Lower leg skin (tissue), 4 donors: ENCODE measurements around the gene B3GALT4. TPM values are rescaled to one million over a fixed set of nuclear protein-coding genes. Genes with fewer than 3 reads are reported as not detected.

ENCODE experiments used
- DNase-seq, 2 donors: peaks; one replicate each; pipeline ENCODE4 v3.0.0-alpha.2; 2019; ENCODE audit warnings: low spot score in 2 of 2
- H3K4me3 ChIP-seq: fragments of 200-600 bp; sonication (generic); 2 replicates; pipeline ENCODE4 v1.5.1; 2017; ENCODE audit warnings: mild to moderate bottlenecking, low read depth; ENCODE audit not compliant: poor library complexity, severe bottlenecking
- POLR2A ChIP-seq, 2 donors: fragments of 450-650 bp; IDR thresholded peaks; one replicate each; pipeline ENCODE4 v1.6.1; 2016 to 2017; ENCODE audit warnings: antibody characterized with exemption in 2 of 2, mild to moderate bottlenecking in 1 of 2, moderate library complexity in 1 of 2
- WGBS, 2 donors: methylation state at CpG; one replicate each; pipeline ENCODE4 v1.1.5; 2018; 5-methylcytosine and 5-hydroxymethylcytosine counted together
- intact Hi-C: fragments of 100-400 bp; cut with DNase I; formaldehyde crosslinking; loops from one replicate; pipeline ENCODE4 v1.15.0; 2023; ENCODE audit warnings: low total_unique reads
- total RNA-seq, 4 donors: library from RNA; depleted of rRNA; stranded (reverse); fragments of >200 nt; gene quantifications; one replicate each; pipeline ENCODE4 v1.1.0, GENCODE V29; 2016
- TF ChIP-seq, protein P1 (sequence below), 3 donors: fragments of 450-650 bp; IDR thresholded peaks; one replicate each; pipeline ENCODE4 v1.5.1; 2016; ENCODE audit warnings: antibody characterized with exemption in 3 of 3, mild to moderate bottlenecking in 3 of 3, moderate library complexity in 2 of 3

B3GALT4 gene
- total RNA-seq, 4 donors from 2014 or later: 24.8 to 31.0 (median 26.3) TPM

- H3K4me3 ChIP-seq: no peak overlapping the region
- intact Hi-C loops: loop anchor here (5.0 kb wide), 1 partner anchor 876 kb away; no protein-coding TSS in a partner anchor
- DNase-seq: no peak
- TF ChIP-seq, protein P1, sequence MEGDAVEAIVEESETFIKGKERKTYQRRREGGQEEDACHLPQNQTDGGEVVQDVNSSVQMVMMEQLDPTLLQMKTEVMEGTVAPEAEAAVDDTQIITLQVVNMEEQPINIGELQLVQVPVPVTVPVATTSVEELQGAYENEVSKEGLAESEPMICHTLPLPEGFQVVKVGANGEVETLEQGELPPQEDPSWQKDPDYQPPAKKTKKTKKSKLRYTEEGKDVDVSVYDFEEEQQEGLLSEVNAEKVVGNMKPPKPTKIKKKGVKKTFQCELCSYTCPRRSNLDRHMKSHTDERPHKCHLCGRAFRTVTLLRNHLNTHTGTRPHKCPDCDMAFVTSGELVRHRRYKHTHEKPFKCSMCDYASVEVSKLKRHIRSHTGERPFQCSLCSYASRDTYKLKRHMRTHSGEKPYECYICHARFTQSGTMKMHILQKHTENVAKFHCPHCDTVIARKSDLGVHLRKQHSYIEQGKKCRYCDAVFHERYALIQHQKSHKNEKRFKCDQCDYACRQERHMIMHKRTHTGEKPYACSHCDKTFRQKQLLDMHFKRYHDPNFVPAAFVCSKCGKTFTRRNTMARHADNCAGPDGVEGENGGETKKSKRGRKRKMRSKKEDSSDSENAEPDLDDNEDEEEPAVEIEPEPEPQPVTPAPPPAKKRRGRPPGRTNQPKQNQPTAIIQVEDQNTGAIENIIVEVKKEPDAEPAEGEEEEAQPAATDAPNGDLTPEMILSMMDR (IDR thresholded peaks at IDR 0.05): no peak
- no peak for TF ChIP-seq POLR2A (IDR thresholded peaks at IDR 0.05)
- 86% methylated on average over 16 of the region's 16 CpGs for WGBS, 2 donors
Measured at GRCh38 chr6:33292996-33293682, 16.2 kb downstream of the B3GALT4 start.

DNA sequence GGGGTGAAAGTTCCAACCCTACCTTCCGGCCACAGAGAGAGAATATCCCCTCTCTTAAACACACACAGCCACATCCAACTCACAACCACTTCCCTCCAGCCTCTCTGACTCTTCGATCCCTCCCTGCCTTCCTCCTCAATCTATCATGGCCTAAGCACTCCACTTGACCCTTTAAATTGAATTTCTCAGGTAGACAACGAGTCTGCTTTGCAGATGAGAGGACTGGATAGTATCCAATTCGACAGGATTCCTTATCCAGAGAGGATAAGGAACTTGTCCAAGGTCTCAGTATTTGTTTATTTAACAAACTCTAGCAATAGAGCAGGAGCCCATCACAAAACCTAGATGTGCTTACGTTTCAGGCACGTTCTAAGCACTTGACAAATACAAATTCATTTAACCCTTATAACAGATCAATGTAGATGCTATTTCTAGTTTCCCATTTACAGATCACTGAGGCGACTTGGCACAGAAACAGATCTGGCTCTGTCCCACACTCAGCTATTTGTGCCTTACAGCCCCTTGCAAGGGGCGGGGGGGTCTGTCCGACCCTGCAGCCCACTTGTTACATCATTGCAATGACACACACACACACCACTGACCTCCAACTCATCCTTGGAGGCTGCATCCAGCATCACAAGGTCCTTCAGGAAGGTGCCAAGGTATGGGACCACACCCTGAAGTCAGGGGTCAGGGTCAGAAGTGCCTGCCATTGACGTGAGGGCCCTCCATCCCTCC lies 17.3 kb downstream of the B3GALT4 start:
- intact Hi-C loops: loop anchor here (5.0 kb wide), 1 partner anchor 877 kb away; no protein-coding TSS in a partner anchor
- DNase-seq: no peak
- 68 to 69% methylated on average over 10 of the region's 10 CpGs for WGBS, 2 donors
- H3K4me3 ChIP-seq: no peak overlapping the region
- no peak for TF ChIP-seq POLR2A (IDR thresholded peaks at IDR 0.05)
- TF ChIP-seq, protein P1 (IDR thresholded peaks at IDR 0.05): no peak

GRCh38 chr6:33295621-33296369 lies 18.9 kb downstream of the B3GALT4 start:
- 84 to 86% methylated on average over 15 of the region's 15 CpGs for WGBS, 2 donors
- no peak for TF ChIP-seq POLR2A (IDR thresholded peaks at IDR 0.05)
- TF ChIP-seq, protein P1 (IDR thresholded peaks at IDR 0.05): no peak
- intact Hi-C loops: no loop called here
- DNase-seq: no peak
- H3K4me3 ChIP-seq: no peak overlapping the region

GRCh38 chr6:33296797-33297405 lies 20.0 kb downstream of the B3GALT4 start:
- TF ChIP-seq, protein P1 (IDR thresholded peaks at IDR 0.05): no peak
- no peak for TF ChIP-seq POLR2A (IDR thresholded peaks at IDR 0.05)
- H3K4me3 ChIP-seq: peak overlapping the region; percentile 12
- 45 to 62% methylated on average over 12 of the region's 12 CpGs for WGBS, 2 donors
- DNase-seq: no peak
- intact Hi-C loops: no loop called here

DNA sequence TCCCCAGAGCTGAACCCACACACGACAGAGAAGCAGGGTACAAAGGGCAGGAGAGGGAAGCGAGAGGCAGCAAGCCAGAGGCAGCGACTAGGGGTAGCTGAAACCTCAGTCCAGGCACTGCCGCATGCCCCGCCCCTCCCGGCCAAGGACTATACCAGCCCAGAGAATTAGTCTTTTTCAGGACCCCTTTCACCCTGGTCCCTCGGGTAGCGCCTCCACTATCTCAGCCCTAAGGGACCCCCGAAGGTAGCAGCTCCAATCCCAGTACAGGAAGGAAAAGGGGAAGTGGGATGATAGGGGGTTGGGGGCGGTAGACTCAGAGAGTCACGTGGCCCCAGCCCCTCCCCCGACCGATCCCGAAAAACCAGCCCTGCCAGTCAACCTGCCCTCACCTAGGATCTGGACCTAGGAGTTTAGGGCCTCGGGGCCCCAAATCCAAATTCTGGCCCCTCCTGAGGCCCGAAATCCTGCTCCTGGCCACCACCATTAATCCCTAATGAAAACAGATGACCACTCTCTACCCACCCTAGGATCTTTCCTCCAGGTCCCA lies 20.6 kb downstream of the B3GALT4 start:
- WGBS, 2 donors: 10 to 21% methylated on average over 15 to 16 of the region's 16 CpGs
- intact Hi-C loops: no loop called here
- TF ChIP-seq, protein P1 (IDR thresholded peaks at IDR 0.05): no peak
- peak overlapping the region; percentile 12 for H3K4me3 ChIP-seq
- DNase-seq: peak in 1 of 2 donors; percentile 70
